ENCODE data around the gene HS3ST4. TPM values are rescaled to one million over a fixed set of nuclear protein-coding genes. Genes with fewer than 3 reads are reported as not detected.

HS3ST4 gene
- polyA plus RNA-seq, 1 donor from 2014 or later: 13.0 TPM

- Histone ChIP-seq H3F3A (ENCODE audit: insufficient read depth, low read length, poor library complexity, severe bottlenecking) (peaks cover 14% of the 10 kb centered on the region), H3K9ac (ENCODE audit: low read length) (peak overlapping the region; percentile 35), H2AFZ (ENCODE audit: low read depth, low read length) (no peak overlapping the region), H3K36me3 (ENCODE audit: insufficient read depth, low read length) (no peaks in the 10 kb centered on the region), H3K9me2 (ENCODE audit: insufficient read depth, low read length) (no peaks in the 10 kb centered on the region), H3K27ac (ENCODE audit: low read length) (peak overlapping the region; percentile 72), H4K20me1 (ENCODE audit: insufficient read depth) (no peaks in the 10 kb centered on the region), H3K4me3 (ENCODE audit: low read length) (peak overlapping the region; percentile 9), H3K27me3 (ENCODE audit: insufficient read depth, low read depth, low read length) (no peaks in the 10 kb centered on the region), H3K79me2 (replicated peaks; ENCODE audit: insufficient read depth, low read length) (no peaks in the 10 kb centered on the region), H3K4me2 (ENCODE audit: low read length) (no peak overlapping the region), H3K9me3 (ENCODE audit: low read length) (no peaks in the 10 kb centered on the region)
- TF ChIP-seq REST (IDR thresholded peaks at IDR 0.05; ENCODE audit: borderline replicate concordance) (peak; percentile 64), CTCF (IDR thresholded peaks at IDR 0.05; ENCODE audit: poor library complexity, severe bottlenecking) (no peak), SMC3 (conservative IDR thresholded peaks at IDR 0.05; ENCODE audit: poor library complexity) (no peak)
These were observed 55.5 kb downstream of the HS3ST4 start for GRCh38 chr16:25747160-25747758.

GRCh38 chr16:25748092-25748654 is 56.4 kb downstream of the HS3ST4 start:
- Histone ChIP-seq H3K4me3 (ENCODE audit: low read length) (peak overlapping the region; percentile 9), H3K9ac (ENCODE audit: low read length) (peak overlapping the region; percentile 35), H3K9me3 (ENCODE audit: low read length) (no peaks in the 10 kb centered on the region), H3K27me3 (ENCODE audit: insufficient read depth, low read depth, low read length) (no peaks in the 10 kb centered on the region), H3K79me2 (replicated peaks; ENCODE audit: insufficient read depth, low read length) (no peaks in the 10 kb centered on the region), H3F3A (ENCODE audit: insufficient read depth, low read length, poor library complexity, severe bottlenecking) (peaks cover 20% of the 10 kb centered on the region), H3K27ac (ENCODE audit: low read length) (peak overlapping the region; percentile 72), H3K9me2 (ENCODE audit: insufficient read depth, low read length) (no peaks in the 10 kb centered on the region), H2AFZ (ENCODE audit: low read depth, low read length) (no peak overlapping the region), H4K20me1 (ENCODE audit: insufficient read depth) (no peaks in the 10 kb centered on the region), H3K36me3 (ENCODE audit: insufficient read depth, low read length) (no peaks in the 10 kb centered on the region), H3K4me2 (ENCODE audit: low read length) (peak overlapping the region; percentile 50)
- TF ChIP-seq RAD21 (conservative IDR thresholded peaks at IDR 0.05) (no peak), EZH2 (IDR thresholded peaks at IDR 0.05; ENCODE audit: borderline replicate concordance, insufficient read depth, low read length, poor library complexity, severe bottlenecking) (no peak), EP300 (conservative IDR thresholded peaks at IDR 0.05; ENCODE audit: poor library complexity, severe bottlenecking) (peak; percentile 74), CTCF (IDR thresholded peaks at IDR 0.05; ENCODE audit: poor library complexity, severe bottlenecking) (no peak), SMC3 (conservative IDR thresholded peaks at IDR 0.05; ENCODE audit: poor library complexity) (peak; percentile 32), MXI1 (conservative IDR thresholded peaks at IDR 0.05; ENCODE audit: poor library complexity, severe bottlenecking) (no peak), POLR2AphosphoS5 (IDR thresholded peaks at IDR 0.05) (peak; percentile 80), REST (IDR thresholded peaks at IDR 0.05; ENCODE audit: borderline replicate concordance) (peak; percentile 84), TAF1 (IDR thresholded peaks at IDR 0.05; ENCODE audit: low read depth) (no peak)

Measured in neural cell (in vitro differentiated cells).